Upper lobe of left lung (tissue), 4 donors: ENCODE results near the gene UGT1A8.

ENCODE experiments used
- POLR2A ChIP-seq, 4 donors: fragments of 450-650 bp; IDR thresholded peaks; one replicate each; pipeline ENCODE4 v1.5.1; 2016 to 2017; ENCODE audit warnings: antibody characterized with exemption in 4 of 4, mild to moderate bottlenecking in 2 of 4
- TF ChIP-seq, protein P1 (sequence below), 6 experiments: fragments of 450-650 bp in 4 of 6; fragments of 200-600 bp in 2 of 6; sonication (generic) in 2 of 6; IDR thresholded peaks; one replicate each; pipeline ENCODE4 v1.5.1; 2016 to 2019; ENCODE audit warnings: antibody characterized with exemption in 6 of 6

DNA sequence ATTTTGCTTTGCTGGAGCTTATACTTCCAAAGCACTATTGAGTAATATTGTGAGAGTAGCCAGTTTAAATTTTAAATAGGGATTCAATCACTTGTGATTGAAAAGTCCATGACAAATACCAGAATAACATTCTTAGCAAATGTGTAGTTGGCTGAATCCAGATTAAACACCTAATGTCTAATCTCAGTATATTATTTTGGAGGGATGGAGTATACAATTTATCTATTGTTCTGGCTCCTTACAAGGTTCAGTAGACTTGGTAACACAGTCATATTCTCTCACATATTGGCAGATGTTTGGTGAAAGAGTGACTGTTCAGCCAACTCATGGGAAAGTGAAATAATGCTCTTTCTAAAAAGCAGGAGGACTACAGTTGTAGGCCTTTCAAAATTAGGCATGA lies 56.5 kb downstream of the UGT1A8 start:
- TF ChIP-seq POLR2A (IDR thresholded peaks at IDR 0.05): no peak
- TF ChIP-seq, protein P1, sequence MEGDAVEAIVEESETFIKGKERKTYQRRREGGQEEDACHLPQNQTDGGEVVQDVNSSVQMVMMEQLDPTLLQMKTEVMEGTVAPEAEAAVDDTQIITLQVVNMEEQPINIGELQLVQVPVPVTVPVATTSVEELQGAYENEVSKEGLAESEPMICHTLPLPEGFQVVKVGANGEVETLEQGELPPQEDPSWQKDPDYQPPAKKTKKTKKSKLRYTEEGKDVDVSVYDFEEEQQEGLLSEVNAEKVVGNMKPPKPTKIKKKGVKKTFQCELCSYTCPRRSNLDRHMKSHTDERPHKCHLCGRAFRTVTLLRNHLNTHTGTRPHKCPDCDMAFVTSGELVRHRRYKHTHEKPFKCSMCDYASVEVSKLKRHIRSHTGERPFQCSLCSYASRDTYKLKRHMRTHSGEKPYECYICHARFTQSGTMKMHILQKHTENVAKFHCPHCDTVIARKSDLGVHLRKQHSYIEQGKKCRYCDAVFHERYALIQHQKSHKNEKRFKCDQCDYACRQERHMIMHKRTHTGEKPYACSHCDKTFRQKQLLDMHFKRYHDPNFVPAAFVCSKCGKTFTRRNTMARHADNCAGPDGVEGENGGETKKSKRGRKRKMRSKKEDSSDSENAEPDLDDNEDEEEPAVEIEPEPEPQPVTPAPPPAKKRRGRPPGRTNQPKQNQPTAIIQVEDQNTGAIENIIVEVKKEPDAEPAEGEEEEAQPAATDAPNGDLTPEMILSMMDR (IDR thresholded peaks at IDR 0.05): no peak
